NCI-H1105 (cell line): Measurements from ENCODE around the gene LIN7A.
"Not testable (repeated sequence)": the region's sequence is repeated elsewhere in the genome, so short reads cannot be mapped to it uniquely, and the experiment has no call there.

Experiments used
- DNase-seq: peaks from one replicate; lab custom pipeline; 2025; lab: John Stamatoyannopoulos, UW

LIN7A gene

GRCh38 chr12:80807640-80808288 lies 130.0 kb downstream of the LIN7A start:
- no peak for DNase-seq

GRCh38 chr12:80805106-80805505 lies 132.6 kb downstream of the LIN7A start:
- DNase-seq, result no peak

GRCh38 chr12:80802652-80803400 lies 134.9 kb downstream of the LIN7A start:
- no peak for DNase-seq

- no peak for DNase-seq
These were observed 139.5 kb downstream of the LIN7A start for GRCh38 chr12:80798281-80798680.

GRCh38 chr12:80794551-80794950 lies 143.2 kb downstream of the LIN7A start:
- DNase-seq, result no peak

GRCh38 chr12:80792861-80793260 lies 144.9 kb downstream of the LIN7A start:
- no peak for DNase-seq

- no peak for DNase-seq
These were observed 145.9 kb downstream of the LIN7A start for GRCh38 chr12:80791863-80792262.

- not testable (repeated sequence) for DNase-seq
These were observed 149.3 kb downstream of the LIN7A start for GRCh38 chr12:80788407-80788806.

- DNase-seq, result not testable (repeated sequence)
These were observed 154.7 kb downstream of the LIN7A start for GRCh38 chr12:80782963-80783470.

GRCh38 chr12:80781313-80781712 lies 156.4 kb downstream of the LIN7A start:
- DNase-seq, result no peak

- DNase-seq, result no peak
These were observed 157.0 kb downstream of the LIN7A start for GRCh38 chr12:80780746-80781145.

GRCh38 chr12:80778005-80778541 lies 159.7 kb downstream of the LIN7A start:
- peak; percentile 97 for DNase-seq

GRCh38 chr12:80777587-80777986 lies 160.1 kb downstream of the LIN7A start:
- DNase-seq, result no peak

GRCh38 chr12:80776706-80777105 lies 161.0 kb downstream of the LIN7A start:
- DNase-seq, result no peak

- no peak for DNase-seq
These were observed 166.8 kb downstream of the LIN7A start for GRCh38 chr12:80770958-80771357.

- DNase-seq, result no peak
These were observed 168.1 kb downstream of the LIN7A start for GRCh38 chr12:80769553-80770140.

GRCh38 chr12:80766897-80767296 lies 170.8 kb downstream of the LIN7A start:
- no peak for DNase-seq

GRCh38 chr12:80766210-80766609 lies 171.5 kb downstream of the LIN7A start:
- no peak for DNase-seq

GRCh38 chr12:80763874-80764273 lies 173.9 kb downstream of the LIN7A start:
- DNase-seq, result peak; percentile 43

- DNase-seq, result no peak
These were observed 175.9 kb downstream of the LIN7A start for GRCh38 chr12:80761838-80762237.

- no peak for DNase-seq
These were observed 180.9 kb downstream of the LIN7A start for GRCh38 chr12:80756875-80757274.

GRCh38 chr12:80754274-80754673 lies 183.5 kb downstream of the LIN7A start:
- no peak for DNase-seq

- DNase-seq, result no peak
These were observed 185.3 kb downstream of the LIN7A start for GRCh38 chr12:80752464-80752863.
